Stimulated activated memory B cell treated with anti-CD40 and anti-IgM and Interleukin-4, amounts not matched to agents 10 μg/mL and 1 μg/mL and 100 μg/mL, for 72 hours (primary cell): ENCODE results near the gene CENPB.

Source experiments
- ATAC-seq: fragments of 150-1000 bp; cut with Tn5 transposase; 2 replicates; pipeline ENCODE4 v1.10.0; 2021
- H3K27ac Mint-ChIP-seq: one replicate; pipeline ENCODE4 v1.8.0; 2022; ENCODE audit warnings: mild to moderate bottlenecking, mixed read lengths
- H3K27me3 Mint-ChIP-seq: one replicate; pipeline ENCODE4 v1.8.0; 2022; ENCODE audit warnings: mixed read lengths
- H3K36me3 Mint-ChIP-seq: one replicate; pipeline ENCODE4 v1.8.0; 2022; ENCODE audit warnings: mixed read lengths
- H3K4me1 Mint-ChIP-seq: one replicate; pipeline ENCODE4 v1.8.0; 2022; ENCODE audit warnings: mixed read lengths
- H3K4me3 Mint-ChIP-seq: one replicate; pipeline ENCODE4 v1.8.0; 2022; ENCODE audit warnings: mild to moderate bottlenecking, moderate library complexity, mixed read lengths
- H3K9me3 Mint-ChIP-seq: one replicate; pipeline ENCODE4 v1.8.0; 2022; ENCODE audit warnings: mixed read lengths

Gene CENPB

GRCh38 chr20:3814928-3815495 lies 28.5 kb upstream of the CENPB start:
- H3K9me3 Mint-ChIP-seq, result no peaks in the 10 kb centered on the region
- H3K27ac Mint-ChIP-seq, result no peak overlapping the region
- H3K4me1 Mint-ChIP-seq, result peaks cover 28% of the 10 kb centered on the region
- H3K4me3 Mint-ChIP-seq, result no peak overlapping the region
- ATAC-seq, result no peak
- no peaks in the 10 kb centered on the region for H3K36me3 Mint-ChIP-seq
- no peaks in the 10 kb centered on the region for H3K27me3 Mint-ChIP-seq

- H3K4me1 Mint-ChIP-seq, result peaks cover 18% of the 10 kb centered on the region
- H3K27me3 Mint-ChIP-seq, result no peaks in the 10 kb centered on the region
- no peak overlapping the region for H3K27ac Mint-ChIP-seq
- H3K36me3 Mint-ChIP-seq, result no peaks in the 10 kb centered on the region
- H3K4me3 Mint-ChIP-seq, result no peak overlapping the region
- H3K9me3 Mint-ChIP-seq, result no peaks in the 10 kb centered on the region
- ATAC-seq, result no peak
Observed at GRCh38 chr20:3813848-3814581, 27.5 kb upstream of the CENPB start.

- Mint-ChIP-seq H3K27ac (no peak overlapping the region), H3K4me1 (peaks cover 13% of the 10 kb centered on the region), H3K4me3 (no peak overlapping the region), H3K27me3 (no peaks in the 10 kb centered on the region), H3K36me3 (no peaks in the 10 kb centered on the region), H3K9me3 (no peaks in the 10 kb centered on the region)
- no peak for ATAC-seq
Observed at GRCh38 chr20:3812975-3813847, 26.7 kb upstream of the CENPB start.

GRCh38 chr20:3812259-3812681 lies 25.7 kb upstream of the CENPB start:
- no peaks in the 10 kb centered on the region for H3K36me3 Mint-ChIP-seq
- peaks cover 13% of the 10 kb centered on the region for H3K4me1 Mint-ChIP-seq
- H3K4me3 Mint-ChIP-seq, result no peak overlapping the region
- H3K27ac Mint-ChIP-seq, result peak overlapping the region; percentile 77
- no peaks in the 10 kb centered on the region for H3K9me3 Mint-ChIP-seq
- no peaks in the 10 kb centered on the region for H3K27me3 Mint-ChIP-seq
- no peak for ATAC-seq

GRCh38 chr20:3811467-3812258 lies 25.1 kb upstream of the CENPB start:
- no peaks in the 10 kb centered on the region for H3K36me3 Mint-ChIP-seq
- no peaks in the 10 kb centered on the region for H3K9me3 Mint-ChIP-seq
- ATAC-seq, result peak; percentile 86
- peaks cover 13% of the 10 kb centered on the region for H3K4me1 Mint-ChIP-seq
- no peaks in the 10 kb centered on the region for H3K27me3 Mint-ChIP-seq
- H3K4me3 Mint-ChIP-seq, result peak overlapping the region; percentile 52
- H3K27ac Mint-ChIP-seq, result peak overlapping the region; percentile 77

- H3K27ac Mint-ChIP-seq, result no peak overlapping the region
- H3K4me1 Mint-ChIP-seq, result peaks cover 18% of the 10 kb centered on the region
- H3K9me3 Mint-ChIP-seq, result no peaks in the 10 kb centered on the region
Observed at GRCh38 chr20:3808544-3808943, 22.0 kb upstream of the CENPB start.

GRCh38 chr20:3804781-3805180 lies 18.2 kb upstream of the CENPB start:
- no peak overlapping the region for H3K27ac Mint-ChIP-seq
- H3K36me3 Mint-ChIP-seq, result peaks cover 44% of the 10 kb centered on the region

More at GRCh38 chr20:3808544-3808943, 22.0 kb upstream of the CENPB start:
- Mint-ChIP-seq H3K36me3 (peaks cover 24% of the 10 kb centered on the region), H3K27me3 (no peaks in the 10 kb centered on the region), H3K4me3 (no peak overlapping the region)
- no peak for ATAC-seq

GRCh38 chr20:3804254-3804751 lies 17.8 kb upstream of the CENPB start:
- H3K27ac Mint-ChIP-seq, result no peak overlapping the region
- ATAC-seq, result no peak
- H3K27me3 Mint-ChIP-seq, result no peaks in the 10 kb centered on the region
- H3K4me1 Mint-ChIP-seq, result peaks cover 38% of the 10 kb centered on the region
- peaks cover 44% of the 10 kb centered on the region for H3K36me3 Mint-ChIP-seq
- H3K9me3 Mint-ChIP-seq, result no peaks in the 10 kb centered on the region
- no peak overlapping the region for H3K4me3 Mint-ChIP-seq

More at GRCh38 chr20:3804781-3805180, 18.2 kb upstream of the CENPB start:
- Mint-ChIP-seq H3K4me1 (peaks cover 33% of the 10 kb centered on the region), H3K4me3 (no peak overlapping the region), H3K9me3 (no peaks in the 10 kb centered on the region), H3K27me3 (no peaks in the 10 kb centered on the region)
- no peak for ATAC-seq

- ATAC-seq, result no peak
- no peak overlapping the region for H3K27ac Mint-ChIP-seq
- H3K4me1 Mint-ChIP-seq, result peaks cover 42% of the 10 kb centered on the region
- H3K9me3 Mint-ChIP-seq, result no peaks in the 10 kb centered on the region
- H3K36me3 Mint-ChIP-seq, result peaks cover 44% of the 10 kb centered on the region
- H3K4me3 Mint-ChIP-seq, result no peak overlapping the region
- H3K27me3 Mint-ChIP-seq, result no peaks in the 10 kb centered on the region
Observed at GRCh38 chr20:3803854-3804253, 17.3 kb upstream of the CENPB start.

GRCh38 chr20:3803289-3803688 lies 16.7 kb upstream of the CENPB start:
- no peaks in the 10 kb centered on the region for H3K9me3 Mint-ChIP-seq
- H3K27me3 Mint-ChIP-seq, result no peaks in the 10 kb centered on the region
- ATAC-seq, result no peak
- peaks cover 44% of the 10 kb centered on the region for H3K36me3 Mint-ChIP-seq
- H3K4me1 Mint-ChIP-seq, result peaks cover 48% of the 10 kb centered on the region
- H3K27ac Mint-ChIP-seq, result no peak overlapping the region
- no peak overlapping the region for H3K4me3 Mint-ChIP-seq

- Mint-ChIP-seq H3K36me3 (peaks cover 44% of the 10 kb centered on the region), H3K4me3 (no peak overlapping the region), H3K27ac (peak overlapping the region; percentile 47), H3K9me3 (no peaks in the 10 kb centered on the region), H3K27me3 (no peaks in the 10 kb centered on the region), H3K4me1 (peaks cover 54% of the 10 kb centered on the region)
- no peak for ATAC-seq
Observed at GRCh38 chr20:3802524-3803239, 16.1 kb upstream of the CENPB start.

GRCh38 chr20:3801846-3802245 lies 15.3 kb upstream of the CENPB start:
- Mint-ChIP-seq H3K9me3 (no peaks in the 10 kb centered on the region), H3K27ac (peak overlapping the region; percentile 47), H3K4me3 (no peak overlapping the region), H3K27me3 (no peaks in the 10 kb centered on the region), H3K4me1 (peaks cover 62% of the 10 kb centered on the region), H3K36me3 (peaks cover 44% of the 10 kb centered on the region)
- ATAC-seq, result no peak

GRCh38 chr20:3801299-3801698 lies 14.8 kb upstream of the CENPB start:
- peak overlapping the region; percentile 99 for H3K27ac Mint-ChIP-seq
- H3K4me3 Mint-ChIP-seq, result no peak overlapping the region
- H3K36me3 Mint-ChIP-seq, result peaks cover 43% of the 10 kb centered on the region
- H3K9me3 Mint-ChIP-seq, result no peaks in the 10 kb centered on the region
- H3K27me3 Mint-ChIP-seq, result no peaks in the 10 kb centered on the region
- H3K4me1 Mint-ChIP-seq, result peaks cover 66% of the 10 kb centered on the region
- no peak for ATAC-seq

GRCh38 chr20:3800878-3801260 lies 14.3 kb upstream of the CENPB start:
- Mint-ChIP-seq H3K27ac (peak overlapping the region; percentile 99), H3K4me1 (peaks cover 67% of the 10 kb centered on the region), H3K27me3 (no peaks in the 10 kb centered on the region), H3K36me3 (peaks cover 39% of the 10 kb centered on the region), H3K9me3 (no peaks in the 10 kb centered on the region), H3K4me3 (no peak overlapping the region)
- ATAC-seq, result no peak
